NCI-H2081 treated with DMSO at 0.1 percent for 48 hours (cell line): ENCODE data around the gene ACSF3.
"Not testable (repeated sequence)": the region's sequence is repeated elsewhere in the genome, so short reads cannot be mapped to it uniquely, and the experiment has no call there.

ENCODE experiments used
- DNase-seq: peaks from one replicate; lab custom pipeline; 2025; lab: John Stamatoyannopoulos, UW

Gene ACSF3

DNA sequence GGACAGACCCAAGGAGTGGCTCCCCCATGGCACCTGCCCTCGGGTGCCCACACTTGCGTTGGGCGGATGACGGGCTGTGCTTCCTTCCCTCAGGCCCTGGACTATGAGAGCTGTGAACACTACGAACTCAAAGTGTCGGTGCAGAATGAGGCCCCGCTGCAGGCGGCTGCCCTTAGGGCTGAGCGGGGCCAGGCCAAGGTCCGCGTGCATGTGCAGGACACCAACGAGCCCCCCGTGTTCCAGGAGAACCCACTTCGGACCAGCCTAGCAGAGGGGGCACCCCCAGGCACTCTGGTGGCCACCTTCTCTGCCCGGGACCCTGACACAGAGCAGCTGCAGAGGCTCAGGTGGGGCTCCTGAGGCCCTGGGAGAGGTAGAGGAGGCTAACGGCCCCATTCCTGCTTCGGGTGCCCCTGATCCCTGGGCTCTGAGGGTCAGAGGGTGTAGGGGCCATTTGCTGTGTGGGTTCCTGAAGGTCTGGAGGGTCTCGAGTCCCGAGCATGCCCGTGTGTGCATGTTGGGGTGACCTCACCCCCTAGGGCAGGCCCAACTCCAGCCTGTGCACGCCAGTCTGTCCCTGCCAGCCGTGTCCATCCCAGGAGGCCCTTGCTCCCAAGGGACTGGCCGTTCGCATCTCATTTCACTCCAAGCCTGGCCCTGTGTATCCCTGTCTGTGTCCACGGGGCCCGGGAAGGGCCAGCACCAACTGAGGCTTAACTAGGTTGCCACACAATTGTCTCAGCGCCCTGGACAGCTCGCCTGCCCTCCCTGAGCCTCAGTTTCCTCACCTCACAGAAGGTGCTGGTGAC lies 96.7 kb downstream of the ACSF3 start:
- no peak for DNase-seq

DNA sequence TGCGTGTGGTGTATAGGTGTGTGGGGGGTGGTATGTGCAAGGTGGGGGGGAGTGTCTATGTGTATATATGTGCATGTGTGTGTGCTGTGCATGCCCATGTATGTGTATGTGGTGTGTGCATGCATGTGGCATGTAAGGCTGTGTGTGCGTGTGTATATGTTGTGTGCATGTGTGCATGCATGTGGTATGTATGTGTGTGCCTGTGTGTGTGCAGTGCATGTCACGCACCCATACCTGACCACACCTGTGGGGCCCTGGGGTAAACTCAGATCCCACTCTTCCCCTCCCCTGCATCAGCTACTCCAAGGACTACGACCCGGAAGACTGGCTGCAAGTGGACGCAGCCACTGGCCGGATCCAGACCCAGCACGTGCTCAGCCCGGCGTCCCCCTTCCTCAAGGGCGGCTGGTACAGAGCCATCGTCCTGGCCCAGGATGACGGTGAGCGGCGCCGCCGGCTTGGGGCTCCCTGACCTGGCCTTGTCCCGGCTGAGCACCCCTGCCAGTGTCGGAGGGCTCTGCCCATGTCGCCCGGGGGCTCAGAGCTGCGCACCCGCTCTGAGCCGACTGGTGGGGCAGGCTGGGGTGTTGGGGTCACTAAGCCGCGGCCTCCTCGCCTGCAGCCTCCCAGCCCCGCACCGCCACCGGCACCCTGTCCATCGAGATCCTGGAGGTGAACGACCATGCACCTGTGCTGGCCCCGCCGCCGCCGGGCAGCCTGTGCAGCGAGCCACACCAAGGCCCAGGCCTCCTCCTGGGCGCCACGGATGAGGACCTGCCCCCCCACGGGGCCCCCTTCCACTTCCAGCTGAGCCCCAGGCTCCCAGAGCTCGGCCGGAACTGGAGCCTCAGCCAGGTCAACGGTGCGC lies 97.6 kb downstream of the ACSF3 start:
- DNase-seq = no peak

DNA sequence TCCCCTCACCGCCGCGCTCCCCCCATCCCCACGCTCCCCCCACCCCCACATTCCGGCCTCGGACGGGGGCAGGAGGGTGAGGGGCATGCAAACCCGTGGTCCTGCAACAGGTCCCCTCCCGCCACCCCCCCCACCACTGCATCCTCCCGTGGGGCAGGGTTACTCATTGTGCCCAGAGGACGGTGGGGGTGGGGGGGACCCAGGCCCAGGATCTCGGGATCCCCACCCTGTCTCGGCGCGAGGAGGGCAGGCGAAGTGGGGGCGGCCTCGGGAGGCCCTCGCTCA lies 98.2 kb downstream of the ACSF3 start:
- no peak for DNase-seq

DNA sequence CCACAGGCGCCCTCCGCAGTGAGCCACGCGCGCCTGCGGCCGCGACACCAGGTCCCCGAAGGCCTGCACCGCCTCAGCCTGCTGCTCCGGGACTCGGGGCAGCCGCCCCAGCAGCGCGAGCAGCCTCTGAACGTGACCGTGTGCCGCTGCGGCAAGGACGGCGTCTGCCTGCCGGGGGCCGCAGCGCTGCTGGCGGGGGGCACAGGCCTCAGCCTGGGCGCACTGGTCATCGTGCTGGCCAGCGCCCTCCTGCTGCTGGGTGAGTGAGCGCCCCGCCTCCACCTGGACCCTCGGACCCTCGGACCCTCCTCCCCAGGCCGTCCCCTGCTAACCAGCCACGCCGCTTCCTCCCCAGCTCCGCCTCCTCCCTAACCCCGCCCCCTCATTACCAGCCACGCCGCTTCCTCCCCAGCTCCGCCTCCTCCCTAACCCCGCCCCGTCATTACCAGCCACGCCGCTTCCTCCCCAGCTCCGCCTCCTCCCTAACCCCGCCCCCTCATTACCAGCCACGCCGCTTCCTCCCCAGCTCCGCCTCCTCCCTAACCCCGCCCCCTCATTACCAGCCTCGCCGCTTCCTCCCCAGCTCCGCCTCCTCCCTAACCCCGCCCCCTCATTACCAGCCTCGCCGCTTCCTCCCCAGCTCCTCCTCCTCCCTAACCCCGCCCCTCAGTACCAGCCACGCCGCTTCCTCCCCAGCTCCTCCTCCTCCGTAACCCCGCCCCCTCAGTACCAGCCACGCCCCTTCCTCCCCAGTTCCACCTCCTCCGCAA lies 98.7 kb downstream of the ACSF3 start:
- DNase-seq = not testable (repeated sequence)

DNA sequence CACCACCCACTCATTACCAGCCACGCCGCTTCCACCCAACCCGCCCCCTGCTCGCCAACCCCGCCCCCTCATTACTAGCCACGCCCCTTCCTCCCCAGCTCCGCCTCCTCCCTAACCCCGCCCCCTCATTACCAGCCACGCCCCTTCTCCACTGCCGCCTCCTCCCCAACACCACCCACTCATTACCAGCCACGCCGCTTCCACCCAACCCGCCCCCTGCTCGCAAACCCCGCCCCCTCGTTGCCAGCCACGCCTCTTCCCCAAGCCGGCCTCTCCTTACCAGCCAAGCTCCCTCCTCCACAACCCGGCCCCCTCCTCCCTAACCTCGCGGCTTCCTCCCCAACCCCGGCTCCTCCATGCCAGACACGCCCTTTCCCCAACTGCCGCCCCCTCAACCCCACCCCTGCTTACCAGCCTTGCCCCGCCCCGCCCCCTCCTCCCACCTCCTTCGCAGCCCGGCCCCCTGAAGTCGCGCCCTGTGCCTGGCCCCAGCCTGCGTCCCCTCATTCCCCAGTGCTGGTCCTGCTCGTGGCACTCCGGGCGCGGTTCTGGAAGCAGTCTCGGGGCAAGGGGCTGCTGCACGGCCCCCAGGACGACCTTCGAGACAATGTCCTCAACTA lies 99.4 kb downstream of the ACSF3 start:
- no peak for DNase-seq

DNA sequence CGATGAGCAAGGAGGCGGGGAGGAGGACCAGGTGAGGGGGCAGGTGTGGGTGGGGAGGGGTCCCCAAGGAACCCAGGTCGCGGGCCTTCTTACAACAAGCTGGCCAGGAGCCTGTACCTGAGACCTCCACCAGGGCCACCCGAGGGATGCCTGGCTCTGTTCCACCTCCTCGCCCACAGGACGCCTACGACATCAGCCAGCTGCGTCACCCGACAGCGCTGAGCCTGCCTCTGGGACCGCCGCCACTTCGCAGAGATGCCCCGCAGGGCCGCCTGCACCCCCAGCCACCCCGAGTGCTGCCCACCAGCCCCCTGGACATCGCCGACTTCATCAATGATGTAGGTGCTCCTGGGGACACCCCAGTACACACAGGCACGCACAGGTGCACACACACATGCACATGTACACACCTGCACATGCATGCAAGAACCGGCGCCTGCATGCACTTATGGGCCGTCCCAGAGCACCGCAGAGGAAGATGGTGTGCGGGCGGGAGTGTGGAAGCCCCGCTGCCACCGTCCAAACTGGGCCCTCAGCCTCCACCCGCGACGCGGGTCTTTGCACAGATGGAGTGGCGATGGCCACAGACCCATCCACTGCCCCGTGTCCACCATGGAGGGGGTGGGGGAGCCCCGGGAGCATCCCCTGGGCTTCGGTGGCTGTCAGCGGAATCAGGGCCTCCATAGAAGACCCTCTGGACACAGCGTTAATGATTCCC lies 100.1 kb downstream of the ACSF3 start:
- no peak for DNase-seq

DNA sequence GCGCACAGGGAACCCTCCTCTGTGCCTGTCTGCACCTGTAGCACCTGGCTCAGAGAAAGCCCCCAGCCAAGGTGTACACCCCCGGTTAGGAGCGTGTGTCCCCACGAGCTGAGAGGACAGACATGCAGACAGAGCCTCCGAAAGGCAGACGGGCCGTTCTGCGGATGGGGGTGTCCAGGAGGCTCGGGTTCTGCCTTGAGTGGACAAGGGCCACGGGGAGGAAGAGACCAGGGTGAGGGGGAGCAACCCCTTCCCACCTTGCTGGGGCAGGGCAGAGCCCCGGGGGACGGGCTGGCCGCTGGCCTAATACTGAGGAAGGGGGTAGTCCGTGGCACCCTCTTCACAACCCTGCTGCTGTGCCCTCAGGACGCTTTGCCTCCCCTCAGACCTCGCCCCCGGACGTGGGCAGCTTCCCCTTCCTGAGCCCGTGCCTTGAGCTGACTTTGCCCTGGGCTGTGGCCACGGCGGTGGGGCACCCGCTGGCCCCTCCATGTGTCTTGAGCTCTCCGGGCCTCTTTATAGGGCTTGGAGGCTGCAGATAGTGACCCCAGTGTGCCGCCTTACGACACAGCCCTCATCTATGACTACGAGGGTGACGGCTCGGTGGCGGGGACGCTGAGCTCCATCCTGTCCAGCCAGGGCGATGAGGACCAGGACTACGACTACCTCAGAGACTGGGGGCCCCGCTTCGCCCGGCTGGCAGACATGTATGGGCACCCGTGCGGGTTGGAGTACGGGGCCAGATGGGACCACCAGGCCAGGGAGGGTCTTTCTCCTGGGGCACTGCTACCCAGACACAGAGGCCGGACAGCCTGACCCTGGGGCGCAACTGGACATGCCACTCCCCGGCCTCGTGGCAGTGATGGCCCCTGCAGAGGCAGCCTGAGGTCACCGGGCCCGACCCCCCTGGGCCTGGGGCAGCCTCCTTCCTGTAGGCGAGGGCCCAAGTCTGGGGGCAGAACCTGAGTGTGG lies 101.0 kb downstream of the ACSF3 start:
- DNase-seq = no peak

DNA sequence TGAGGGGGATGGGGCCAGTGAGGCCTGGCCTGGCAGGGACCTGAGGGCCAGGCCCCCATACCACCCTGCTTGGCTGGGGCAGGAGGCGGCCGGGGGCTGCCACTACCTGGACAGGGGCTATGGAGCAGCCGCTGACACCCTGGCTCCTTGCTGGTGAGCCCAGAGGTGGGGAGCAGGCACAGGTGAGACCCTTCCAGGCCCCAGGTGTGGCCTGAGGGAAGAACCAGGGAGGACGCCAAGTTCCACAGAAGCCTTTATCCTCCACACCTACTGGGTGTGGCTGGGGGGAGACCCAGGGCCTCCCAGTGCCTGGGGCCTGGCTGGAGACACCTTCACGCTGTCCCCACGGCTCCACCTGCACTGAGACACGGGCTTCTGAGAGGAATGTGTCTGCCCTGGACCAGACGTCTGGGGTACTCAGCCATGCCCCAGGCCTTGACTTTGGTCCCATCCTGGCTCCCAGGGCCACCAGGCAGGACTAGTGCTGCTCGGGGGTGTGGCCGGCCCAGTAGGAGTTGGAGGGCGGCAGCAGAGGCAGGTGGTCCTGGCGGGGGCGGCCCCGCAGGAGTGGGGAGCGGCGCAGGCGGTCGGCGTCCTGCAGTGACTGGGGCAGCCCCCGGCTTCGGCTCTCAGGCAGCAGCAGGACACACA lies 102.0 kb downstream of the ACSF3 start:
- DNase-seq = no peak

DNA sequence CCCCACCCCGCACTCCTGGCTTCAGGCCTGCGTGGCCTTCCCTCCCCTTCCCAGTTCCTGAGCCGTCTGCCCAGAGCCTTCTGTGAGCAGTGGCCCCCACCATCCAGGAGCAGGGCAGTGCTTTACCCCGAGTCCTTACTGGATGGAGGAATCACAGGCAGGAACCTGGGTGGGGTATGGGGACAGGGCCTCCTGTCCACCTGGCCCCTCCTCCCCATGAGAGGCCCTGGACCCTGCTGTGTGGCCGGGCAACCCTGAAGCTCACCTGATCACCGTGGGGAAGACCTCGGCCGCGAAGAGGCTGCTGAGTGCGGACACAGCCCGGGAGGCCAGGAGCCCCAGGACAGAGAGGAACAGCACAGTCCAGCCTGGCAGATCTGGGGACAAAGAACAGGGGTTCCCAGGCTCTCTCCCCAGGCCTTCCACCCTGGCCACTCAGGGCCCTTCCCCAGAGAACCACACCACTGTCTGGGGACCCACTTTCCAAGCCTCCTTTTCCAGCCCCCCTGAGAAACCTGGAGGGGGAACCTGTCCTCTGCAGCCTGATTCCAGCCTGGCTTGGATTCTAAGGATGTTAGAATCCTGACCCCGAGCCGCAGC lies 103.5 kb downstream of the ACSF3 start:
- no peak for DNase-seq

DNA sequence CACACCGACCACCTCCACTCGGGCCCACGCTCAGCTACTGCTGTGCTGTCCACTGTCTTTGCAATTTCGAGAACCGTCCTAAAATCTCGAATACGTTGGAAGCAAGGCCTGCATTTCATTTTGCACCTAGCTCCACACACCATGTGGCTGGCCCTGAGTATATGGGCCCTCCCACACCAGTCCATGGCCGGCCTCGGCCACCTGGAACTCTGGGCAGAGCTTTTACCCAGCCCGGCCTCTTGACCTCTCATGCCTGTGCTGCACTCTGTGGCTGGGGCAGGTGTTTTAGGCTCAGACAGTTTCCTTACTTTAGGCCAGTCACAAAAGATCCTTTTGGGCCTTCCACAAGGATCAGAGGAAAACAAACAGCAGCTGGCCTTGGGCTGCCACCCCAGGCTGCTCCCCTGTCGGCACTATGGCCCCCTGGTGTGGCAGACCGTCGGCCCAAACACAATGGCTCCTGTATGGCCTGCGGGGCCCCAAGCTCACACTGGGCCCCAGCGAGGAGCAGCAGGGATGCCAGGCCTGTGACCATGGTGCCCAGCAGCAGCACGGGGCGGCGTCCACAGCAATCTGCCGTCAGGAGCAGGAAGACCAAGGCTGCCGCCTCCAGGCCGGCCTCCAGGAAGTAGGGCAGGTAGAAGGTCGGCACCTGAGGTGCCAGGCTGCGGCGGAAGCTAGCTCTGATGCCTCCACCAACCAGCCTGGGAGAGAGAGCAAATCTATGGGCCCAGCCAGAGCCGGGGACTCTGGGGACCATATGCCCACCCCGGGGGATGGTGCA lies 104.2 kb downstream of the ACSF3 start:
- DNase-seq = no peak

DNA sequence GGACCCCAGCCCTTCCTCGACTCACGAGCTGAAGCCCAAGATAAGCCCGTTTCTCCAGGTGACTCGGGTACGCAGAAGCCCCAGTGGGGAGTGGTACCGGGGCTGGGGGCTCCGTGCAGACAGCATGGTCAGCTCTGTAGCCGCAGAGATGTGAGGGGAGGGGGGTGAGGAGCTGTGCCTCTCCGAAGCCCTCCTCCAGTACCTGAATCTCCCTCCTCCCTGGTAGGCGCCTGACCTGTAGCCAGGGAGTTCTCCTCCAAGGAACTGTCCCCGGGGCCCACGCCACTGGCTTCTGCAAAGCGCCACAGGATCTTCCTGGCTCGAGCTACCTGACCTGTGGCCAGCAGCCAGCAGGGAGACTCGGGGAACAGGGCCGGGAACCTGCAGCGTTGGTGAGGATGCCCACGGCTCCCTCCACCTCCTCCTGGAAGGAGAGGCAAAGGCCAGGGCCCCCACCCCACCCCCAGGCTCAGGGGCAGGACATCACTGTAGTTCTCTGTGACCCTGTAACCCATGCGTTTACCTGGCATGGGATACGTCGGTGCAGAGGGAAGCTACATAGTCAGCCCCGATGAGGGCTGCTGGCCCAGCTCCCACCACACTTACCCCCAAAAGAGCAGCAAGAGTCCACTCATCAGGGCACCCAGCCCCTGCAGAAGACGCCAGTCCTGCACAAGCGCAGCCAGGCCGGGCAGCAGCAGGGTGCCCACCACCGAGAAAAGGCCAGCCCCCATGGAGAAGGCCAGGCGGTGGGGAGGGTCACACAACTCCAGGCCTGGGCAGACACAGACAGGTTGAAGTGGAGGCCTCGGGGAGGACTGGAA lies 105.0 kb downstream of the ACSF3 start:
- no peak for DNase-seq

DNA sequence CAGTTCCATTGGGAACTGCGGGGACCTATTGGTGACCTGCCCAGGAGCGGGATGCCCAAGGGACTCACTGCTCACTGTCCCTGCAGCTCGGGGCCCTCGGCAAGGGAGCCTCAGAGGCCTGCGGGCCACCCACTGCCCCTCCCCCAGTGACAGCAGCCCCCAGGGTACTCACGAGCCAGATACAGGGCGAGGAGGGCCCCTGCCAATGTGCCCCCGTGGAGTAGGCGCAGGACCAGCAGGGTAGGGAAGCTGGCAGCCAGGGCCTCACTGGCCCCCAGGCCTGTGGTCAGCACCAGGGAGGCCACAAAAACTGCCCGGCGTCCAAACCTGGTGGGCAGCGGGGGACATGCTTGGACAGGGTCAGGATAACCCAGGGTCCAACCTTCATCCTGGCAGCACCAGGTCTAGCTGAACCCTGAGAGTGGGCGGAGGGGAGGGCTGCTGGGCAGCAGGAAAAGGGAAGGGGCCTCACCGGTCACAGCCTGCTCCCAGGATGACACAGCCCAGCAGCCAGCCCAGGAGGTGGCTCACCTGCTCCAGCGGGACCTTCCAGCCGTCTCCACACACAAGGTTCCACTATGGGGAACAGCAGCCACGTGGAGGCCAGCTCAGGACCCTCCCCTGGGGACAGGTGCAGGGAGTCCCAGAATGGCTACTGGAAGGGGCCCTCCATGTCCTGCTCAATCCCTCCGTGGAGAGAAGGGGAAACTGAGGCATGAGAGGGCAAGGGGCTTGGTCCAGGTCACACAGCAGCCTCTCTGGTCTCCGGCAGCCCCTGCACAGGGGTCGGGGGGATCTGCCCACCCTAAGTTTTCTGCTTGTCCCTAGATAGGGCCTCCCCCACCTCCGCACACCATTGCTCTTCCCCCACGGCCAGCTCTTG lies 105.8 kb downstream of the ACSF3 start:
- DNase-seq = no peak

DNA sequence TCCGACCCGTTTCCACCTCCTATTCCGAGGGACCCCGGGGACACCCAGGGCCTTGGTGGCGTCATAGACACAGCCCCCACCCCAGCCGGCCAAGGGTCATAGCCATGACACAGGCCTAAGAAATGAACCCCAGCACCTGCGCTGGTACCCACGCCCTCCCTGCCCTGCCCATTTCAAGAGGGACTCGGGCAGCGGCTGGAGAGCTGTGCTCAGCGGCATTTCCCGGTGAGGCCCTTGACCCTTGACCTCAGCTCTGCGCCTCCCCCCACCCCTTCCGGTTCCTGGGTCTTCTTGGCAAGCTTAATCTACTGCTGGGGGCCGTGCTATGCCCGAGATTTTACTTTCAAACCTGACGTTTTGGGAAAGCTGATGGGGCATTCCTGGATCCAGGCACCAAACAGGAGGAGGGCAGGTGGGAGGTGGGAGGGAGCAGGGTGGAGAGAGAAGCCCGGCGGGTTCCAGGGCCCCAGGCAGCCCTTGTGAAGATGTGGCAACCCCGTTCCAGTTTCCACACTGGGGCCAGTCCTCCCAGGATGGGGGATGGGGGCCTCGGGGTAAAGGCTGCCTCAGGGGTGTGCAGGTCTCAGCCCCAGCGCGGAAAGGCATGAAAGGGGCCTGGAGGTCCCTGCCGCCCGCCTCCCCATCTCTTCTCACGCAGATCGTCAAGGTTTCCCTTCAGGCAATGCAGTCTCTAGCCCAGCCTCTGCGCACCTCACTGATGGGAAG lies 106.6 kb downstream of the ACSF3 start, which contains the start of gene SLC22A31:
Gene SLC22A31, minus strand, starts transcription at position 414 of the 726 bp plus-strand sequence. Its CDS starts 36 bp downstream, at position 378.
- DNase-seq = no peak

DNA sequence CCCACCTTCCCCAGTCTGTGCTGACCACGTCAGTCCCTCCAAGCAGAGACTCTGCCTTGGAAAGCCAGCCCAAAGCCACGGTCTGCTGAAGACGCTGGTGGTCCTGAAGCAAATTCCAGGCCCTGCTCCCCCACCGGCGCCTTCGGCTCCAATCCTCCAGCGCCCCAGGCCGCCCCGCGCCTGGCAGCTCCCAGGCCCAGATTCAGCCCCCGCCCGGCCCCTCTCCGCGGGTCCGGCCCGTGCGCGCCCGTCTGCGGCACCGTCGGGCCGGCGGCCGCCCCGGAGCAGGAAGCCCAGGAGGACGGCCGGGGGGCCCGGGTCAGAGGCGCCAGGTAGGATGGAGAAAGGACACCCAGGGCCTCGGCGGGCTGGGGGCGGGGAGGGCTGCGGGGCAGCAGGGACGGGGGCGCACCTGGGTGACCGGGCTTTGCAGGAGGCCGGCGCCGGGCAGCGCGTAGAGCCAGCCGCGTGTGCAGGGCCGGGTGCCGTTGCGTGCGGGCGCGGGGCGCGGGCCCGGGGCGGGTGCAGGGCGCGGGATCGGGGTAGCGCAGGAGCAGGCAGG lies 107.3 kb downstream of the ACSF3 start:
- no peak for DNase-seq
